ENCODE data around the gene CNPY3.

DNA sequence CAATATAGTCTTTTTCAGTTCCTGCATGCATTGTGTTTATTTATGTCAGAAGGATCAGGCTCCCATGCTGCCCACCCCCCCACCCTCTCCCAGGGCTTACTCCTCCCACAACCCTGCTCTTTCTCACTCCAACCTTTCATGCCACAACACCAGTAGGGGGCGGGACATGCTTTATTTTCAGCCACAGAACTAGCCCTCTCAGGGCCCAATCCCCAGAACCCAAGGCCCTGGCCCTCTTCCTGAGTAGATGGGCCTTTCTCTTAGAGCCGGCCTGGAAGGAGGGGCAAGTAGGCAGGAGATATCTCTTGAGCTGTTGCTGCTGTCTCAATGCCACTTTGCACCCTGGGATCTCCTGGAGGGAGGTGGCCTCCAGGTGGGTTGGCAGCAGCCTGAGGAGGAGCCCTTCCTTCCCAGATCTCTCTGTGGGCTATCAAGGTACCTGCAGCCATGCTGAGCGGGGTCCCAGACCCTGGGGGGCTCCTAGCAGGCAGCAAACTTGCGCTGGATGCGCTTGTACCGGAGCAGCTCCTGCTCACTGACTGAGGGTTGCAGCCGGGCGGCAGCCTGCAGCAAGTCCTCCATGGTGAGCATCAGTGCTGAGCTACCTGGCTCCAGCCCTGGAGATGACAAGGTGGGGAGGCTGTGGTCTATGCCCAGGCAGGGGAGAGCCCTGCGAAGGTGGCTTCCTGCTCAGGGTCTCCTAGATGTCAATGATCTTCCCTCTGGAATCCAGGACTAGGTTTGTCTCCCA, 34.8 kb downstream of the CNPY3 start:
- peak; percentile 62 for TF ChIP-seq RAD21 (CRISPR knock-in tag; IDR thresholded peaks at IDR 0.05)
- TF ChIP-seq TAF1 (CRISPR knock-in tag; IDR thresholded peaks at IDR 0.05) = no peak
- TF ChIP-seq ZNF549 (CRISPR knock-in tag; IDR thresholded peaks at IDR 0.05) = no peak
- TF ChIP-seq ZBTB20 (CRISPR knock-in tag; IDR thresholded peaks at IDR 0.05; ENCODE audit: borderline replicate concordance, low read depth) = no peak
- no peak for TF ChIP-seq JUND (CRISPR knock-in tag; IDR thresholded peaks at IDR 0.05)
- TF ChIP-seq POLR2AphosphoS2 (IDR thresholded peaks at IDR 0.05; ENCODE audit: low read depth, low read length) = no peak
- TF ChIP-seq, protein P1, sequence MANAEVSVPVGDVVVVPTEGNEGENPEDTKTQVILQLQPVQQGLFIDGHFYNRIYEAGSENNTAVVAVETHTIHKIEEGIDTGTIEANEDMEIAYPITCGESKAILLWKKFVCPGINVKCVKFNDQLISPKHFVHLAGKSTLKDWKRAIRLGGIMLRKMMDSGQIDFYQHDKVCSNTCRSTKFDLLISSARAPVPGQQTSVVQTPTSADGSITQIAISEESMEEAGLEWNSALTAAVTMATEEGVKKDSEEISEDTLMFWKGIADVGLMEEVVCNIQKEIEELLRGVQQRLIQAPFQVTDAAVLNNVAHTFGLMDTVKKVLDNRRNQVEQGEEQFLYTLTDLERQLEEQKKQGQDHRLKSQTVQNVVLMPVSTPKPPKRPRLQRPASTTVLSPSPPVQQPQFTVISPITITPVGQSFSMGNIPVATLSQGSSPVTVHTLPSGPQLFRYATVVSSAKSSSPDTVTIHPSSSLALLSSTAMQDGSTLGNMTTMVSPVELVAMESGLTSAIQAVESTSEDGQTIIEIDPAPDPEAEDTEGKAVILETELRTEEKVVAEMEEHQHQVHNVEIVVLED (CRISPR knock-in tag; IDR thresholded peaks at IDR 0.05; ENCODE audit: borderline replicate concordance) = no peak
- TF ChIP-seq, protein P2, sequence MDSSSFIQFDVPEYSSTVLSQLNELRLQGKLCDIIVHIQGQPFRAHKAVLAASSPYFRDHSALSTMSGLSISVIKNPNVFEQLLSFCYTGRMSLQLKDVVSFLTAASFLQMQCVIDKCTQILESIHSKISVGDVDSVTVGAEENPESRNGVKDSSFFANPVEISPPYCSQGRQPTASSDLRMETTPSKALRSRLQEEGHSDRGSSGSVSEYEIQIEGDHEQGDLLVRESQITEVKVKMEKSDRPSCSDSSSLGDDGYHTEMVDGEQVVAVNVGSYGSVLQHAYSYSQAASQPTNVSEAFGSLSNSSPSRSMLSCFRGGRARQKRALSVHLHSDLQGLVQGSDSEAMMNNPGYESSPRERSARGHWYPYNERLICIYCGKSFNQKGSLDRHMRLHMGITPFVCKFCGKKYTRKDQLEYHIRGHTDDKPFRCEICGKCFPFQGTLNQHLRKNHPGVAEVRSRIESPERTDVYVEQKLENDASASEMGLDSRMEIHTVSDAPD (CRISPR knock-in tag; IDR thresholded peaks at IDR 0.05) = no peak
- TF ChIP-seq, protein P3, sequence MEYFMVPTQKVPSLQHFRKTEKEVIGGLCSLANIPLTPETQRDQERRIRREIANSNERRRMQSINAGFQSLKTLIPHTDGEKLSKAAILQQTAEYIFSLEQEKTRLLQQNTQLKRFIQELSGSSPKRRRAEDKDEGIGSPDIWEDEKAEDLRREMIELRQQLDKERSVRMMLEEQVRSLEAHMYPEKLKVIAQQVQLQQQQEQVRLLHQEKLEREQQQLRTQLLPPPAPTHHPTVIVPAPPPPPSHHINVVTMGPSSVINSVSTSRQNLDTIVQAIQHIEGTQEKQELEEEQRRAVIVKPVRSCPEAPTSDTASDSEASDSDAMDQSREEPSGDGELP (IDR thresholded peaks at IDR 0.05; ENCODE audit: borderline replicate concordance, low read depth) = no peak
